Nephron progenitor cell (in vitro differentiated cells): Measurements from ENCODE around the gene VPS13D.

Source experiments
- DNase-seq: peaks from one replicate; pipeline ENCODE4 v3.0.0; 2021
- H3K27ac Mint-ChIP-seq: 2 replicates; pipeline ENCODE4 v1.8.0; 2021; ENCODE audit warnings: mild to moderate bottlenecking, moderate library complexity, mixed read lengths
- H3K27me3 Mint-ChIP-seq: 2 replicates; pipeline ENCODE4 v1.8.0; 2021; ENCODE audit warnings: mild to moderate bottlenecking, low read depth, mixed read lengths; ENCODE audit not compliant: poor library complexity
- H3K36me3 Mint-ChIP-seq: 2 replicates; pipeline ENCODE4 v1.8.0; 2021; ENCODE audit warnings: low read depth, mixed read lengths
- H3K4me1 Mint-ChIP-seq: 2 replicates; pipeline ENCODE4 v1.8.0; 2021; ENCODE audit warnings: mixed read lengths
- H3K4me3 Mint-ChIP-seq: 2 replicates; pipeline ENCODE4 v1.8.0; 2021; ENCODE audit warnings: mild to moderate bottlenecking, moderate library complexity, mixed read lengths
- H3K9me3 Mint-ChIP-seq: 2 replicates; pipeline ENCODE4 v1.8.0; 2021; ENCODE audit warnings: mild to moderate bottlenecking, moderate library complexity, mixed read lengths
- CTCF ChIP-seq: fragments of 200-600 bp; sonication (generic); IDR thresholded peaks from 2 replicates; pipeline ENCODE4 v1.5.0; 2021; ENCODE audit warnings: antibody characterized with exemption

The VPS13D gene

GRCh38 chr1:12398479-12398878 is 168.6 kb downstream of the VPS13D start:
- Mint-ChIP-seq H3K27ac (no peak overlapping the region), H3K9me3 (no peaks in the 10 kb centered on the region), H3K36me3 (peaks cover 37% of the 10 kb centered on the region), H3K27me3 (peaks cover 3% of the 10 kb centered on the region), H3K4me1 (peaks cover 17% of the 10 kb centered on the region), H3K4me3 (no peak overlapping the region)
- TF ChIP-seq CTCF = no peak
- no peak for DNase-seq

- peaks cover 2% of the 10 kb centered on the region for H3K27me3 Mint-ChIP-seq
- no peaks in the 10 kb centered on the region for H3K9me3 Mint-ChIP-seq
- DNase-seq = no peak
- H3K27ac Mint-ChIP-seq = no peak overlapping the region
- peaks cover 37% of the 10 kb centered on the region for H3K36me3 Mint-ChIP-seq
- peaks cover 17% of the 10 kb centered on the region for H3K4me1 Mint-ChIP-seq
- no peak for TF ChIP-seq CTCF
- no peak overlapping the region for H3K4me3 Mint-ChIP-seq
These were observed 170.3 kb downstream of the VPS13D start for GRCh38 chr1:12400027-12400693.

GRCh38 chr1:12402159-12402673 is 172.4 kb downstream of the VPS13D start:
- H3K27me3 Mint-ChIP-seq = no peaks in the 10 kb centered on the region

GRCh38 chr1:12402842-12403241 is 173.0 kb downstream of the VPS13D start:
- Mint-ChIP-seq H3K36me3 (peaks cover 35% of the 10 kb centered on the region), H3K4me1 (peaks cover 39% of the 10 kb centered on the region), H3K27ac (no peak overlapping the region), H3K27me3 (no peaks in the 10 kb centered on the region), H3K9me3 (no peaks in the 10 kb centered on the region), H3K4me3 (no peak overlapping the region)
- no peak for DNase-seq
- TF ChIP-seq CTCF = no peak

More at GRCh38 chr1:12402159-12402673, 172.4 kb downstream of the VPS13D start:
- Mint-ChIP-seq H3K4me1 (peaks cover 33% of the 10 kb centered on the region), H3K36me3 (peaks cover 41% of the 10 kb centered on the region), H3K9me3 (no peaks in the 10 kb centered on the region), H3K27ac (no peak overlapping the region), H3K4me3 (no peak overlapping the region)
- TF ChIP-seq CTCF = no peak
- no peak for DNase-seq

GRCh38 chr1:12404918-12405317 is 175.1 kb downstream of the VPS13D start:
- H3K4me3 Mint-ChIP-seq = no peak overlapping the region
- peaks cover 55% of the 10 kb centered on the region for H3K4me1 Mint-ChIP-seq
- H3K9me3 Mint-ChIP-seq = peaks cover 5% of the 10 kb centered on the region
- no peak for TF ChIP-seq CTCF
- H3K36me3 Mint-ChIP-seq = peaks cover 48% of the 10 kb centered on the region
- DNase-seq = no peak
- H3K27me3 Mint-ChIP-seq = no peaks in the 10 kb centered on the region
- no peak overlapping the region for H3K27ac Mint-ChIP-seq
